DMS53 treated with DMSO at 0.1 percent for 48 hours (cell line): Measurements from ENCODE around the gene ZMAT3.
"Not testable (repeated sequence)": the region's sequence is repeated elsewhere in the genome, so short reads cannot be mapped to it uniquely, and the experiment has no call there.

ENCODE experiments used
- DNase-seq: peaks from one replicate; lab custom pipeline; 2025; ENCODE audit not compliant: unreplicated experiment; lab: John Stamatoyannopoulos, UW

ZMAT3 gene

GRCh38 chr3:179069762-179070390 is 1.7 kb downstream of the ZMAT3 start:
- no peak for DNase-seq

- no peak for DNase-seq
Observed at GRCh38 chr3:179068779-179069530, 2.7 kb downstream of the ZMAT3 start.

- no peak for DNase-seq
Observed at GRCh38 chr3:179067839-179068238, 3.8 kb downstream of the ZMAT3 start.

DNA sequence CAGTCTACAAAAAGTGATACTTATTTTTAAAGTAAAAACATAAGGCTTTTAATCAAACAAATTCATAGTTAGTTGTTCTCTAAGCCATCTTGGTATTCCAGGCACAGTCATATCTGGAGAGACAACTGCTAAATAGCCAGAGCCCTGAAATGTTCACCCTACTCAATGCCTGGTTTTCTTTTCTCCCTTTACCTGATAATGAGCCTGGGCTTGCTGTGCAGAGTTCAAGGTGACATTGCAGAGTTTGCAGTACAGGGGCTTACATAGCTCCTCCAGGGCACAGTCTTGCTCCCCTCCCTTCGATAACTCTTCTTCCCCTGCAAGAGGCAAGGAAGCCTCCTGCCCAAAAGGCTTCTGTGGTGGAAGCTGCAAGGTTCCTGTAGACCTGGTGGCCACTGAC is 4.3 kb downstream of the ZMAT3 start:
- no peak for DNase-seq

- DNase-seq, result no peak
Observed at GRCh38 chr3:179063945-179064560, 7.6 kb downstream of the ZMAT3 start.

DNA sequence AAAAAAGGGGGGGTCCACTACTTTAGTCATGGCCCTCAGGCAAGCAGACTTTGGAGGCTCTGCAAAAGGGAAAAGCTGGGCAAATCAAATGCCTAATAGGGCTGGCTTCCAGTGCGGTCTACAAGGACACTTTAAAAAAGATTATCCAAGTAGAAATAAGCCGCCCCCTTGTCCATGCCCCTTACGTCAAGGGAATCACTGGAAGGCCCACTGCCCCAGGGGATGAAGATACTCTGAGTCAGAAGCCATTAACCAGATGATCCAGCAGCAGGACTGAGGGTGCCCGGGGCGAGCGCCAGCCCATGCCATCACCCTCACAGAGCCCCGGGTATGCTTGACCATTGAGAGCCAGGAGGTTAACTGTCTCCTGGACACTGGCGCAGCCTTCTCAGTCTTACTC is 15.3 kb downstream of the ZMAT3 start:
- DNase-seq, result no peak

- DNase-seq, result not testable (repeated sequence)
Observed at GRCh38 chr3:179054565-179054964, 17.0 kb downstream of the ZMAT3 start.

DNA sequence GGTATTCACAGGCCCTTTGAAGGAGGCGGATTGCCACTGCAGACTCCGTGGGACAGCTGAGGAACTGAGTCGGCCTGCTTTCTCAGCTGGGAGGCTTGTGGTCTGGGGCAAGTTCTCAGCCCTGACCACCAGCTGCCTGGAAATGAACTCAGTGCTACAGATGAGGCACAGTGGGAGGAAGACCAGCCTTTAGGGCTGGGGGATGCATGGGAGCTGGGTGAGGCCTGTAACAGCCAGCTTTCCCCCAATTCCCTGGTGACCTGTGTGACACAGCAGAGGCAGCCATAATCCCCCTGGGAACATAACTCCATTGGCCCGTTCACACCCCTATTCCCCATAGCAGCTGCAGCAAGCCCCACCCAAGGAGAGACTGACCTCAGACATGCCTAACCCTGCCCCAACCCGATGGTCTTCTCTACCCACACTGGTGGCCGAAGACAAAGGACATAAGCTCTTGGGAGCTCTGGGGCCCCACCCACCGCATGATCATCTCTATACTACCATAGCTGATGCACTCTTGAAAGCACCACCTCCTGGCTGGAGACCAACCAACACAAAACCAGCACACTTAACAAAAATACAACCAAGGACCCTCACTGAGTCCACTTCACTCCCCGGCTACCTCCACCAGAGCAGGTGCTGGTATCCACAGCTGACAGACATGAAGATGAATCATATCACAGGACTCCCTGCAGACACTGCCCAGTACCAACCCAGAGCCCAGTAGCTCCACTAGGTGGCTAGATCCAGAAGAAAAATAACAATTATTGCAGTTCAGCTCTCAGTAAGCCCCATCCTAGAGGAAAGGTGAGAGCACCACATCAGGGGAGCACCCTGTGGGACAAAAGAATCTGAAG is 24.9 kb downstream of the ZMAT3 start:
- DNase-seq, result no peak

GRCh38 chr3:179045719-179046402 is 25.7 kb downstream of the ZMAT3 start:
- no peak for DNase-seq

DNA sequence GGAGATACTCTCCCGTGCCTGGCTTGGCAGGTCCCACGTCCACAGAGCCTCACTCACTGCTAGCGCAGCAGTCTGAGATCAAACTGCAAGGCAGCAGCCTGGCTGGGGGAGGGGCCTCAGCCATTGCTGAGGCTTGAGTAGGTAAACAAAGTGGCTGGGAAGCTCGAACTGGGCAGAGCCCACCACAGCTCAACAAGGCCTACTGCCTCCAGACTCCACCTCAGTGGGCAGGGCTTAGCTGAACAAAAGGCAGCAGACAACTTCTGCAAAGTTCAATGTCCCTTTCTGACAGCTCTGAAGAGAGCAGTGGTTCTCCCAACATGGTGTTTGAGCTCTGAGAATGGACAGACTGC is 32.7 kb downstream of the ZMAT3 start:
- DNase-seq, result not testable (repeated sequence)

DNA sequence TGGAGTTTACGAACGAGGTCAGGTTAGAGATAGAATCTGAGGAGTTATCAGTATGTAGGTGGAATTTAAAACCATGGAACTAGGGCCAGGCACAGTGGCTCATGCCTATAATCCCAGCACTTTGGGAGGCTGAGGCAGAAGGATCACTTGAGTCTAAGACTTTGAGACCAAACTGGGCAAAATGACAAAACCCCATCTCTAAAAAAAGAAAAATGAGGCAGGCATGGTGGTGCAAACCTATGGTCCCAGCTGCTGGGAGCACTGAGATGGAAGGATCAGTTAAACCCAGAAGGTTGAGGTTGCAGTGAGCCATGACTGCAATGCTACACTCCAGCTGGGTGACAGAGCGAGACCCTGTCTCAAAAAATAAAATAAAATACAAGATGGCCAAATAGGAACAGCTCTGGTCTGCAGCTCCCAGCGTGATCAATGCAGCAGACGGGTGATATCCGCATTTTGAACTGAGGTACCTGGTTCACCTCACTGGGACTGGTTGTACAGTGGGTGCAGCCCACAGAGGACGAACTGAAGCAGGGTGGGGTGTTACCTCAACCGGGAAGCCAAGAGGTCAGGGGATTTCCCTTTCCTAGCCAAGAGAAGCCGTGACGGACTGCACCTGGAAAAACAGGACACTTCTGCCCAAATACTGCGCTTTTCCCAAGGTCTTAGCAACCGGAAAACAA is 33.3 kb downstream of the ZMAT3 start:
- DNase-seq, result no peak

DNA sequence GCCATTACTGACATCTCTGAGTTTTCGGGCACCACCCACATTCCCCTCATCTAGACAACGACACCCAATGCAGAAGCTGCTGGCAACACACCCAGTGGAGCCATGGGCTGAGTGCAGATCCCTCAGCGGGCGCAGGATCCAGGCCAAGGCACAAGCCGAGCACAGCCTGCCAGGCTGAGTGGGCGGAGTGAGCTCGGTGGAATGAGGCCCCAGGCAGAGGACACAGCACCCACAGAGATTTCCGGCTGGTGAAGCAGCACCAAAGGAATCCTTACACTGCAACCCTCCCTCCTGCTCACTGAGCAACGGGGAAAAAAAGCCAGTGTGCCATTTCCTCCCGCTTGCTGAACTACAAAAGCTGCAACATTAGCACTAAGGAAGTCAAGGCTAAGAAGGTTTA is 34.3 kb downstream of the ZMAT3 start:
- DNase-seq, result no peak

DNA sequence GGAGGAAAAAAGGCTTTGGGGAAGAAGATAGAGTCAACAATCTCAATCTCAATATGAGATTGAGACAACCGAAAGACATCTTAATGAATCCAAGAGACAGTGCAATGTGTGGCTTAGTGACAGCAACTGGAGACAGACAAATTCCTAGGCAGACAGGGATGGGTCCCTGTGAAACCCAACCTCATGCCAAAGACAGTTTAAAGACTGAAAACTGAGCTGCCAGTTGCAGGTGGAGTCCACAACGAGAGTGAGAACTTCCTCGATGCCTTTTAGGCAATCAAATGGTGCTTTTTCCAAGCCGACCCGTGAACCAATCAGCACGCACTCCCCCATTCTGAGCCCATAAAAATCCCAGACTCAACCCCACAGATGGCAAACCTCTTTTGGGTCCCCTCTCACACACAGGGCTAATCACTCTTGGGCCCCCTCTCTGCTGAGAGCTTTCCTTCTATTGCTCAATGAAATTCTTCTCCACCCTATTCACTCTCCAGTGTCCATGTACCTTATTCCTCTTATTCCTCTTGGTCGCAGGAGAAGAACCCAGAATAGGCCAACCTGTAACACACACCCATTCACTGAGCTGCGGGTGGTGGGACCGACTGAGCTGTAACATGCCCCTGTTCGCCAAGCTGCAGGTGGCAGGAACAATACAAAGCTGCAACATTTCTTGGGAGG is 34.8 kb downstream of the ZMAT3 start:
- DNase-seq, result no peak

DNA sequence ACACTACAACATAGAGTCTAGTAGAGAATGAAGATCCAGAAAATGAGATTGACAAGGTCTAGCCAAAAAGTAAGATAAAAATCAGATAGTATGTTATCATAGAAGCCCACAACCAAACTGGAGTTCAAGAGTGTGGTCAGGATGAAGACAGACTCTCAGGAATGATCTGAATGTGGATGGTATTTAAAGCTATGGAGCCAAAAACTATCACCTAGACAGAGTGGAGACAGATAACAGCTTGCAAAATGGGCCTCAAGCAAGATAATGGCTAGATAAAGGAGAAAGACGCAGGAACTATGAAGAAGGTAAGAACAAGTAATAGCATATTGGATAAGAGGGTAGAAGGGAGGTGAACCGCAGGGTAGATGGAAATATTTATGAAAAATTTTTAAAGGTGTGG is 35.4 kb downstream of the ZMAT3 start:
- DNase-seq, result no peak

GRCh38 chr3:179035232-179035631 is 36.4 kb downstream of the ZMAT3 start:
- DNase-seq, result no peak

DNA sequence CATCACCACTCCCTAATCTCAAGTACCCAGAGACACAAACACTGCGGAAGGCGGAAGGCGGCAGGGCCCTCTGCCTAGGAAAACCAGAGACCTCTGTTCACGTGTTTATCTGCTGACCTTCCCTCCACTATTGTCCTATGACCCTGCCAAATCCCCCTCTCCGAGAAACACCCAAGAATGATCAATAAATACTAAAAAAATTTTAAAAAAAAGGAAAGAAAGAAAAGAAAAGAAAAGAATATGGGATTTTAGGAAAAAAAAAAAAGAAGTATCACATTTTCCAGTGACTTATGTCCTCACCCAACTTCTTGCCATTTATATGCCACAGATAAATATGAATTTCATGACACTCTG is 38.3 kb downstream of the ZMAT3 start:
- not testable (repeated sequence) for DNase-seq

DNA sequence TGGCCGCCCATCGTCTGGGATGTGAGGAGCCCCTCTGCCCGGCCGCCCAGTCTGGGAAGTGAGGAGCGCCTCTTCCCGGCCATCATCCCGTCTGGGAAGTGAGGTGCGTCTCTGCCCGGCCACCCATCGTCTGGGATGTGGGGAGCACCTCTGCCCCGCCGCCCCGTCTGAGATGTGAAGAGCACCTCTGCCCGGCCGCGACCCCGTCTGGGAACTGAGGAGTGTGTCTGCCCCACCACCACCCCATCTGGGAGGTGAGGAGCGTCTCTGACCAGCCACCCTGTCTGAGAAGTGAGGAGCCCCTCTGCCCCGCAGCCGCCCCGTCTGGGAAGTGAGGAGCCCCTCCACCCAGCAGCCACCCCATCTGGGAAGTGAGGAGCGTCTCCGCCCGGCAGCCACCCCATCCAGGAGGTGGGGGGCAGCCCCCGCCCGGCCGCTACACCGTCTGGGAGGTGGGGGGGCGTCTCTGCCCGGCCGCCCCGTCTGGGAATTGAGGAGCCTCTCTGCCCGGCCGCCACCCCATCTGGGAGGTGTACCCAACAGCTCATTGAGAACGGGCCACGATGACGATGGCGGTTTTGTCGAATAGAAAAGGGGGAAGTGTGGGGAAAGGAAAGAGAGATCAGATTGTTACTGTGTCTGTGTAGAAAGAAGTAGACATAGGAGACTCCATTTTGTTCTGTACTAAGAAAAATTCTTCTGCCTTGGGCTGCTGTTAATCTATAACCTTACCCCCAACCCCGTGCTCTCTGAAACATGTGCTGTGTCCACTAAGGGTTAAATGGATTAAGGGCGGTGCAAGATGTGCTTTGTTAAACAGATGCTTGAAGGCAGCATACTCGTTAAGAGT is 38.9 kb downstream of the ZMAT3 start:
- DNase-seq, result not testable (repeated sequence)

- DNase-seq, result no peak
Observed at GRCh38 chr3:179029096-179029495, 42.5 kb downstream of the ZMAT3 start.

DNA sequence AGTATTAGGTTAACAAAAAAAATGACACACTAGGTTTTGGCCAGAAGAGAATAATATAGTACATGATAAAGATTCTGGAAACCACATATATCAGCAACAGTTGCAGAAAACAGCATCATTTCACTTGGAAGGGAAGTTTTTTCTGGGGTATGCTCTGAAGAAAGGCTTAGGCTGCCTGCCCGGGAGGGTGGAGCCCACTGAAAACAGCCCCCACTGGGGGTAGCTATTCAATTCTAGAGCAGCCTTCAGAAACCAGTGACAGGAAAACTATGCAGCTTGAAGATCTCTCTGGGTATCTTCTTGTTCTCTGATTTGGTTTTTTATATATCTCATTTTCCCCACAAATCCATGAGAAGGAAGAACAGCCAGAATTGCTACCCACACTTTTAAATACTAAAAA is 43.2 kb downstream of the ZMAT3 start:
- DNase-seq, result no peak
